ENCODE data around the gene CCDC200.

The CCDC200 gene

GRCh38 chr17:43224146-43224705, 4.2 kb downstream of the CCDC200 start:
- H3K36me3 Mint-ChIP-seq (ENCODE audit: insufficient read depth): peaks cover 2% of the 10 kb centered on the region
- peak overlapping the region; percentile 49 to 65 for H3K27ac Mint-ChIP-seq
- peaks cover 0 to 3% of the 10 kb centered on the region in 2 donors for H3K4me1 Mint-ChIP-seq (ENCODE audit: low read depth in 2 of 2)
- ATAC-seq (replicated peaks) (no peak), DNase-seq (no peak)
- H3K27me3 Mint-ChIP-seq: no peaks in the 10 kb centered on the region
- no peak overlapping the region for H3K4me3 Mint-ChIP-seq
- no peaks in the 10 kb centered on the region for H3K9me3 Mint-ChIP-seq

- H3K4me3 Mint-ChIP-seq: no peak overlapping the region
- no peaks in the 10 kb centered on the region for H3K9me3 Mint-ChIP-seq
- DNase-seq (no peak), ATAC-seq (replicated peaks) (no peak)
- H3K27ac Mint-ChIP-seq: no peak overlapping the region
- H3K36me3 Mint-ChIP-seq (ENCODE audit: insufficient read depth): peaks cover 14% of the 10 kb centered on the region
- H3K27me3 Mint-ChIP-seq: no peaks in the 10 kb centered on the region
- peaks cover 0 to 6% of the 10 kb centered on the region in 2 donors for H3K4me1 Mint-ChIP-seq (ENCODE audit: low read depth in 2 of 2)
Observed at GRCh38 chr17:43220511-43221125, 7.8 kb downstream of the CCDC200 start.

GRCh38 chr17:43219746-43220380, 8.6 kb downstream of the CCDC200 start:
- ATAC-seq (replicated peaks): no peak
- DNase-seq: no peak
- Mint-ChIP-seq H3K4me3 (no peak overlapping the region), H3K27me3 (no peaks in the 10 kb centered on the region), H3K36me3 (ENCODE audit: insufficient read depth) (peaks cover 15% of the 10 kb centered on the region), H3K27ac (no peak overlapping the region), H3K9me3 (no peaks in the 10 kb centered on the region), H3K4me1 (ENCODE audit: low read depth in 2 of 2) (peaks cover 0 to 6% of the 10 kb centered on the region in 2 donors)

- no peak overlapping the region for H3K4me3 Mint-ChIP-seq
- no peaks in the 10 kb centered on the region for H3K9me3 Mint-ChIP-seq
- H3K27me3 Mint-ChIP-seq: no peaks in the 10 kb centered on the region
- H3K27ac Mint-ChIP-seq: peak overlapping the region in 1 of 2 donors; percentile 62
- ATAC-seq (replicated peaks) (no peak), DNase-seq (no peak)
- H3K4me1 Mint-ChIP-seq (ENCODE audit: low read depth in 2 of 2): peaks cover 0 to 3% of the 10 kb centered on the region in 2 donors
- peaks cover 15% of the 10 kb centered on the region for H3K36me3 Mint-ChIP-seq (ENCODE audit: insufficient read depth)
Observed at GRCh38 chr17:43219001-43219400, 9.4 kb downstream of the CCDC200 start.

- DNase-seq (no peak), ATAC-seq (replicated peaks) (no peak)
- Mint-ChIP-seq H3K36me3 (ENCODE audit: insufficient read depth) (peaks cover 15% of the 10 kb centered on the region), H3K27me3 (no peaks in the 10 kb centered on the region), H3K4me3 (no peak overlapping the region), H3K27ac (no peak overlapping the region), H3K4me1 (ENCODE audit: low read depth in 2 of 2) (peaks cover 8 to 10% of the 10 kb centered on the region in 2 donors), H3K9me3 (no peaks in the 10 kb centered on the region)
Observed at GRCh38 chr17:43217614-43218087, 10.8 kb downstream of the CCDC200 start.

- no peak for DNase-seq
- ATAC-seq (replicated peaks): no peak
- H3K4me3 Mint-ChIP-seq: no peak overlapping the region
- no peaks in the 10 kb centered on the region for H3K9me3 Mint-ChIP-seq
- no peak overlapping the region for H3K27ac Mint-ChIP-seq
- peaks cover 15% of the 10 kb centered on the region for H3K36me3 Mint-ChIP-seq (ENCODE audit: insufficient read depth)
- no peaks in the 10 kb centered on the region for H3K27me3 Mint-ChIP-seq
- peaks cover 15 to 17% of the 10 kb centered on the region in 2 donors for H3K4me1 Mint-ChIP-seq (ENCODE audit: low read depth in 2 of 2)
Observed at GRCh38 chr17:43216762-43217613, 11.4 kb downstream of the CCDC200 start.

GRCh38 chr17:43216369-43216761, 12.1 kb downstream of the CCDC200 start:
- Mint-ChIP-seq H3K27ac (no peak overlapping the region), H3K4me1 (ENCODE audit: low read depth in 2 of 2) (peaks cover 17 to 19% of the 10 kb centered on the region in 2 donors), H3K4me3 (no peak overlapping the region), H3K36me3 (ENCODE audit: insufficient read depth) (peaks cover 21% of the 10 kb centered on the region), H3K27me3 (no peaks in the 10 kb centered on the region), H3K9me3 (no peaks in the 10 kb centered on the region)
- DNase-seq (no peak), ATAC-seq (replicated peaks) (no peak)

- Mint-ChIP-seq H3K4me3 (no peak overlapping the region), H3K4me1 (ENCODE audit: low read depth in 2 of 2) (peaks cover 23 to 25% of the 10 kb centered on the region in 2 donors), H3K27me3 (no peaks in the 10 kb centered on the region), H3K9me3 (no peaks in the 10 kb centered on the region), H3K36me3 (ENCODE audit: insufficient read depth) (peaks cover 28% of the 10 kb centered on the region), H3K27ac (no peak overlapping the region)
- no peak for DNase-seq
- ATAC-seq (replicated peaks): no peak
Observed at GRCh38 chr17:43215341-43215740, 13.1 kb downstream of the CCDC200 start.

- Mint-ChIP-seq H3K9me3 (no peaks in the 10 kb centered on the region), H3K27me3 (no peaks in the 10 kb centered on the region)
Observed at GRCh38 chr17:43213545-43213944, 14.9 kb downstream of the CCDC200 start.

GRCh38 chr17:43212641-43213490, 15.6 kb downstream of the CCDC200 start:
- no peaks in the 10 kb centered on the region for H3K27me3 Mint-ChIP-seq
- no peaks in the 10 kb centered on the region for H3K9me3 Mint-ChIP-seq
- ATAC-seq (replicated peaks): no peak
- peaks cover 37% of the 10 kb centered on the region for H3K36me3 Mint-ChIP-seq (ENCODE audit: insufficient read depth)
- H3K27ac Mint-ChIP-seq: peak overlapping the region; percentile 94 to 98
- peaks cover 23 to 30% of the 10 kb centered on the region in 2 donors for H3K4me1 Mint-ChIP-seq (ENCODE audit: low read depth in 2 of 2)
- peak overlapping the region; percentile 93 to 96 for H3K4me3 Mint-ChIP-seq
- DNase-seq: no peak

More at GRCh38 chr17:43213545-43213944, 14.9 kb downstream of the CCDC200 start:
- Mint-ChIP-seq H3K4me3 (peak overlapping the region; percentile 93 to 96), H3K27ac (peak overlapping the region in 1 of 2 donors; percentile 94), H3K4me1 (ENCODE audit: low read depth in 2 of 2) (peaks cover 23 to 30% of the 10 kb centered on the region in 2 donors), H3K36me3 (ENCODE audit: insufficient read depth) (peaks cover 37% of the 10 kb centered on the region)
- ATAC-seq (replicated peaks): no peak
- DNase-seq: no peak

- Mint-ChIP-seq H3K4me1 (ENCODE audit: low read depth in 2 of 2) (peaks cover 23 to 30% of the 10 kb centered on the region in 2 donors), H3K27ac (peak within 1 kb of the TSS; percentile 94 to 98), H3K4me3 (peak within 1 kb of the TSS; percentile 93 to 96), H3K9me3 (no peaks in the 10 kb centered on the region), H3K36me3 (ENCODE audit: insufficient read depth) (peaks cover 31% of the 10 kb centered on the region), H3K27me3 (no peaks in the 10 kb centered on the region)
- ATAC-seq (replicated peaks): peak; percentile 90
- DNase-seq: peak; percentile 56 to 67 (median 61)
Observed at GRCh38 chr17:43211480-43212402, 16.7 kb downstream of the CCDC200 start, which contains the start of gene TMEM106A. Gene TMEM106A (plus strand): TSS chr17:43211875. CDS start chr17:43213042, 1,167 bp downstream.

- peak overlapping the region; percentile 94 to 98 for H3K27ac Mint-ChIP-seq
- H3K36me3 Mint-ChIP-seq (ENCODE audit: insufficient read depth): peaks cover 34% of the 10 kb centered on the region
- H3K9me3 Mint-ChIP-seq: no peaks in the 10 kb centered on the region
- H3K4me1 Mint-ChIP-seq (ENCODE audit: low read depth in 2 of 2): peaks cover 23 to 30% of the 10 kb centered on the region in 2 donors
- H3K4me3 Mint-ChIP-seq: peak overlapping the region; percentile 93 to 96
- DNase-seq (no peak), ATAC-seq (replicated peaks) (no peak)
- H3K27me3 Mint-ChIP-seq: no peaks in the 10 kb centered on the region
Observed at GRCh38 chr17:43211123-43211479, 17.3 kb downstream of the CCDC200 start.

All from effector memory CD8-positive, alpha-beta T cell (primary cell).